ENCODE measurements around the gene MMAB.

The MMAB gene

DNA sequence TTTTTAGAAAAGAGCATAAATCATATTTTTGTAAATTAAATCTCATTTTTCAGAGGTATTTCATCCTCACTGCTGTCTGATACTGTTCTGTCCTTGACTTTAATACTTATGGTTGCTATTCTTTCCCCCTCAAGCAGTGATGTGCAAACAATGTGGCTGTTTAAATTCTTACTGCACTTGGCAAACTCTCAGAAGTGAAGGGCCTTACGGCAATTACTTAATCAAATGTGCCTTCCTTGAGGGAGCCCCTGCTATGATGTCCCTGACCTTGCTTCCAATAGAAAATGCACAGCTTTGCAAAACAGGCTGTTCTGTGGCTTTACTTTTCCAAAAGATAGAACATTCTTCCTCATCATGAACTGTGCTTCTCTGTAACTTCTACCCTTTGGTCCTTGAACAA is 60.7 kb downstream of the MMAB start:
- DNase-seq (ENCODE audit: low read depth in 3 of 3): no peak

DNA sequence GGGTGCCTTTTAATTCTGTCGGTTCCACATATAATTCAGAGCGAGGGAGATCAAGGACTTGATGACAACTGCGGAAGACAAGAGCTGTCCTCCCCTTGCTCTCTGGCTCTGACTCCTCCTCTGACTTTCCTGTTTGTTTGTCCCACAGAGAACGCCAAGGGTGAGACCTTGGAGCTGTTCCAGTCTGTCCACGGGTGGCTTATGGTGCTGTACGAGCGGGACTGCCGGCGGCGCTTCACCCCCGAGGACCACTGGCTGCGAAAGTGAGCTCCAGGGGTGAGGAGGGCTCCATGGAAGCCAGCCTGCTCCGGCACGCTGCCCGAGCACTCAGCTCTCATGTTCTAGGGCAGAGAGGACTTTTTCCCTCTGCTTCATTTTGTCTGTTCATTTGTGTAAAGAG is 63.1 kb downstream of the MMAB start:
- no peak for DNase-seq (ENCODE audit: low read depth in 3 of 3)

DNA sequence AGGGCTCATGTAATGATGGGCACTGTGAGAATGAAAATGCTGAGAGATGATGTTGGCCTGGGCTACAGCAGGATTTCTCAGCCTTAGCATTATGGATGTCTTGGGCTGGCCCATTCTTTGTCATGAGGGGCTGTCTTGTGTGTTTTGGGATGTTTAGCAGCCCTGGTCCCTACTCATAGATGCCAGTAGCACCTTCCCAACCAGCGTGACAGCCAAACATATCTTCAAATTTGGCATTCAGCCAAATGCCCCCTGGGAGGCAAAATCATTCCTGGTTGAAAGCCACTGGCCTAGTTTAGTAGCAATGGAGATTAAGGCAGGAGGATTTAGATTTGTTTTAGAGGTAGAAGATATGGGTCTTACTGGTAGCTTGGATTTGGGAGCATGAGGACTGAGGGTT is 69.2 kb downstream of the MMAB start:
- no peak for DNase-seq (ENCODE audit: low read depth in 3 of 3)

Data from stimulated activated CD4-positive, alpha-beta T cell treated with anti-CD3 and anti-CD28 coated beads, TNF-alpha, amount 100 ng/mL, for 4 hours (primary cell).